Upper lobe of left lung (tissue), 6 donors: ENCODE data around the gene SIL1. TPM values are rescaled to one million over a fixed set of nuclear protein-coding genes. Genes with fewer than 3 reads are reported as not detected.

Experiments
- ATAC-seq, 2 donors: fragments of 200-7000 bp; cut with Tn5 transposase; one replicate each; pipeline ENCODE4 v1.9.1; 2022; ENCODE audit warnings: mild to moderate bottlenecking in 2 of 2, moderate library complexity in 2 of 2; ENCODE audit not compliant: low FRiP score in 2 of 2
- DNase-seq, 2 donors: peaks; one replicate each; pipeline ENCODE4 v3.0.0-alpha.2; 2019 to 2020
- H3K27ac ChIP-seq, 4 donors: fragments of 200-600 bp; sonication (generic); one replicate each; pipeline ENCODE4 v1.5.1; 2016 to 2019
- H3K27me3 ChIP-seq, 4 donors: fragments of 200-600 bp; sonication (generic); one replicate each; pipeline ENCODE4 v1.5.1; 2017 to 2019
- H3K36me3 ChIP-seq, 4 donors: fragments of 200-600 bp; sonication (generic); one replicate each; pipeline ENCODE4 v1.5.1; 2016 to 2019
- H3K4me1 ChIP-seq, 4 donors: fragments of 200-600 bp; sonication (generic); one replicate each; pipeline ENCODE4 v1.5.1; 2018 to 2019
- H3K4me3 ChIP-seq, 4 donors: fragments of 200-600 bp; sonication (generic); one replicate each; pipeline ENCODE4 v1.5.1; 2017 to 2019; ENCODE audit warnings: mild to moderate bottlenecking in 2 of 4, moderate library complexity in 1 of 4
- H3K9me3 ChIP-seq, 4 donors: fragments of 200-600 bp; sonication (generic); one replicate each; pipeline ENCODE4 v1.5.1; 2018 to 2019
- CTCF ChIP-seq, 6 experiments: fragments of 450-650 bp in 4 of 6; fragments of 200-600 bp in 2 of 6; sonication (generic) in 2 of 6; IDR thresholded peaks; one replicate each; pipeline ENCODE4 v1.5.1; 2016 to 2019; ENCODE audit warnings: antibody characterized with exemption in 6 of 6
- EP300 ChIP-seq, 4 donors: sonication (generic); formaldehyde crosslinking; IDR thresholded peaks; one replicate each; pipeline ENCODE4 v1.5.1; 2017; ENCODE audit warnings: antibody characterized with exemption in 4 of 4, control low read depth in 2 of 4
- POLR2A ChIP-seq, 4 donors: fragments of 450-650 bp; IDR thresholded peaks; one replicate each; pipeline ENCODE4 v1.5.1; 2016 to 2017; ENCODE audit warnings: antibody characterized with exemption in 4 of 4, mild to moderate bottlenecking in 2 of 4
- POLR2AphosphoS5 ChIP-seq, 2 donors: sonication (generic); formaldehyde crosslinking; IDR thresholded peaks; one replicate each; pipeline ENCODE4 v1.5.1; 2017; ENCODE audit warnings: antibody characterized with exemption in 2 of 2
- WGBS, 2 donors: methylation state at CpG; one replicate each; pipeline ENCODE4 v1.1.5; 2017 to 2018; 5-methylcytosine and 5-hydroxymethylcytosine counted together
- small RNA-seq, 4 donors: library from RNA; depleted of rRNA; stranded (forward); fragments of <200 nt; gene quantifications; one replicate each; pipeline ENCODE3, GENCODE V24; 2016
- total RNA-seq, 6 donors: library from RNA; depleted of rRNA in 4 of 6; stranded (reverse); fragments of >200 nt in 4 of 6; gene quantifications; one replicate each; pipeline versions ENCODE4 v1.1.0 to v1.2.1, GENCODE V29; 2016 to 2021
- donor health status: DM: no; HTN: no; CAD: no; lungs with moderate emphysema.
- donor health status: DM: no; HTN: yes; CAD: no; lungs with severe emphysema.

Gene SIL1
- total RNA-seq, 6 donors from 2014 or later, result 30.2 to 83.8 (median 51.2) TPM

DNA sequence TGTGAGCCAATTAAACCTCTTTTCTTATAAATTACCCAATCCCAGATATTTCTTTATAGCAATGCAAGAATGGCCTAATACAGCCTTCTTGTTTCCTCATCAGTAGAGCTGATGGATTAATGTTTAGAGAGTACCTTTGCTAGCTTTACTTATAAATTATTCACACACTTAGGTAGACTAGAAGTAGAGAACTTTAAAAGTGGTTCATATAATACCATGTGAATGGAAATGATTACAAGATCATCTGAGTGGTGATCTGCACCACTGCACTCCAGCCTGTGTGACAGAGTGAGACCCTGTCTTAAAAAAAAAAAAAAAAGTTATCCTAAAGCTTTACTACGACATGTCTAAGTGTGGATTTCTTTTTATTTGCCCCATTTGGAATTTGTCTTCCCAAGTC lies 299.9 kb downstream of the SIL1 start:
- peaks cover 0 to 8% (median 4%) of the 10 kb centered on the region in 4 donors for H3K4me1 ChIP-seq
- no peaks in the 10 kb centered on the region for H3K27me3 ChIP-seq
- DNase-seq, result no peak
- H3K9me3 ChIP-seq, result no peaks in the 10 kb centered on the region
- H3K27ac ChIP-seq, result no peak overlapping the region
- H3K4me3 ChIP-seq, result no peak overlapping the region
- no peak for ATAC-seq
- no peak for TF ChIP-seq CTCF (IDR thresholded peaks at IDR 0.05)
- TF ChIP-seq EP300 (IDR thresholded peaks at IDR 0.05), result no peak
- TF ChIP-seq POLR2A (IDR thresholded peaks at IDR 0.05), result no peak
- no peak for TF ChIP-seq POLR2AphosphoS5 (IDR thresholded peaks at IDR 0.05)
- H3K36me3 ChIP-seq, result peaks cover 2 to 13% (median 6%) of the 10 kb centered on the region in 4 donors
- WGBS, 2 donors, result 96% methylated on average over 1 of the region's 1 CpG

Small RNAs within 50 kb of the gene (small RNA-seq; reads per million reads assigned to genes)
- gene RNU6-572P, result 0 reads per million in 4 donors

Other genes with a start within 250 kb of the SIL1 start
- gene MATR3, start 95.4 kb upstream of the SIL1 start, total RNA-seq, result 100 to 1,000 TPM; 125 to 264 (median 158) TPM
- gene PAIP2, start 143.5 kb upstream of the SIL1 start, total RNA-seq, result 100 to 1,000 TPM in 1 of 6 donors, 10 to 100 TPM in 5; 36.7 to 103 (median 67.8) TPM
- 10 to 100 TPM in 1 of 6 donors, 1 to 10 TPM in 4, not detected in 1; 1.1 to 20.1 (median 1.8) TPM for gene SLC23A1, start 184.9 kb upstream of the SIL1 start, total RNA-seq
- gene MZB1, start 191.5 kb upstream of the SIL1 start, total RNA-seq, result 10 to 100 TPM in 4 of 6 donors, 1 to 10 TPM in 2; 1.5 to 30.7 (median 15.5) TPM
- 1 to 10 TPM in 2 of 6 donors, under 1 TPM in 4; 0.33 to 2.1 (median 0.95) TPM for gene PROB1, start 196.7 kb upstream of the SIL1 start, total RNA-seq
- 1 to 10 TPM in 5 of 6 donors, not detected in 1; 2.9 to 6.3 (median 4.8) TPM for gene SPATA24, start 205.7 kb upstream of the SIL1 start, total RNA-seq
- gene DNAJC18, start 241.2 kb upstream of the SIL1 start, total RNA-seq, result 10 to 100 TPM in 1 of 6 donors, 1 to 10 TPM in 5; 1.0 to 11.6 (median 6.3) TPM